Epithelial cell of proximal tubule (primary cell): Measurements from ENCODE around the gene DMRT3. TPM values are rescaled to one million over a fixed set of nuclear protein-coding genes. Genes with fewer than 3 reads are reported as not detected.

Experiments
- DNase-seq: peaks from one replicate; pipeline ENCODE4 v3.0.0-alpha.2; 2011; ENCODE audit warnings: low read depth
- H3K4me3 ChIP-seq: 2 replicates; pipeline ENCODE4 v1.5.1; 2011; ENCODE audit warnings: low read depth, mild to moderate bottlenecking, low read length
- total RNA-seq: library from RNA; depleted of rRNA; stranded (reverse); fragments of >200 nt; gene quantifications from 2 replicates; pipeline ENCODE4 v1.2.3, GENCODE V29; 2015
- TF ChIP-seq, protein P1 (sequence below): conservative IDR thresholded peaks from 2 replicates; pipeline ENCODE4 v1.5.1; 2012; ENCODE audit warnings: low read depth, mild to moderate bottlenecking, low read length

DMRT3 gene
- total RNA-seq, 1 donor from 2014 or later: 0.29 TPM

DNA sequence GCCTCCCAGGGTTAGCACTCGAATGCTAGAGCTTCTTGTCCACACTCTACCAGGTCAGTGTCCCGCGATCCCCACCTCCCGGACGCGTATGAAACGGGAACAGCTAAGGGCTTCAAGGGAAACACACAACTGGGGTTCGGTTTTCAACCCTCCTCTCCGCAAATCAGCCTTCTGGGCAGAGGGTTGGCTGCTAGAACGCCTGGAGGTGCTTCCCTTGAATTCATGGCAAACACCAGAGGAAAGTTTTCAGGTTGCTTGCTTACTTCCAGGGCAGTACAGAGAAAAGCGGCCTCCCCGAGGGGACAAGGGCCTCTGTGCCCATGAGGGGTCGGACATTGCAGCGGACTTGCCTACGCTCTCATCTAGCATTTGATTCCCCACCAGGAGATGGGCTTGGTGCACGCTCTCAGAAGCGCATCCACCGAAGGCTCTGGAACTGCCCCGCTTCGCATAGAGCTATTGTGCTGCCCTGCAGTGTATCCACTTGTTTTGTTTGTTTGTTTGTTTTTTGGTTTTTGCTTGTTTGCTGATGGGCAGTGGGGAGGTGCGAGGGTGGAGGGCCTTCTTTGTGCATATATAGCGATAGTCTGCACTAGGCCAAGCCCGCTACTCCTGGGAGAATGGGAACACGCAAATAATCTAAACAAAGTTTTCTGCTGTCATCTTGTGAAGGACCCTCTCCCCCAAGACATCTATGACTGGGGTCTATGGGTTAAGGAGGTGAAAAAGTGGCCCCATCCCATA is 1.3 kb upstream of the DMRT3 start:
- DNase-seq: no peak
- TF ChIP-seq, protein P1, sequence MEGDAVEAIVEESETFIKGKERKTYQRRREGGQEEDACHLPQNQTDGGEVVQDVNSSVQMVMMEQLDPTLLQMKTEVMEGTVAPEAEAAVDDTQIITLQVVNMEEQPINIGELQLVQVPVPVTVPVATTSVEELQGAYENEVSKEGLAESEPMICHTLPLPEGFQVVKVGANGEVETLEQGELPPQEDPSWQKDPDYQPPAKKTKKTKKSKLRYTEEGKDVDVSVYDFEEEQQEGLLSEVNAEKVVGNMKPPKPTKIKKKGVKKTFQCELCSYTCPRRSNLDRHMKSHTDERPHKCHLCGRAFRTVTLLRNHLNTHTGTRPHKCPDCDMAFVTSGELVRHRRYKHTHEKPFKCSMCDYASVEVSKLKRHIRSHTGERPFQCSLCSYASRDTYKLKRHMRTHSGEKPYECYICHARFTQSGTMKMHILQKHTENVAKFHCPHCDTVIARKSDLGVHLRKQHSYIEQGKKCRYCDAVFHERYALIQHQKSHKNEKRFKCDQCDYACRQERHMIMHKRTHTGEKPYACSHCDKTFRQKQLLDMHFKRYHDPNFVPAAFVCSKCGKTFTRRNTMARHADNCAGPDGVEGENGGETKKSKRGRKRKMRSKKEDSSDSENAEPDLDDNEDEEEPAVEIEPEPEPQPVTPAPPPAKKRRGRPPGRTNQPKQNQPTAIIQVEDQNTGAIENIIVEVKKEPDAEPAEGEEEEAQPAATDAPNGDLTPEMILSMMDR: no peak
- no peak overlapping the region for H3K4me3 ChIP-seq

DNA sequence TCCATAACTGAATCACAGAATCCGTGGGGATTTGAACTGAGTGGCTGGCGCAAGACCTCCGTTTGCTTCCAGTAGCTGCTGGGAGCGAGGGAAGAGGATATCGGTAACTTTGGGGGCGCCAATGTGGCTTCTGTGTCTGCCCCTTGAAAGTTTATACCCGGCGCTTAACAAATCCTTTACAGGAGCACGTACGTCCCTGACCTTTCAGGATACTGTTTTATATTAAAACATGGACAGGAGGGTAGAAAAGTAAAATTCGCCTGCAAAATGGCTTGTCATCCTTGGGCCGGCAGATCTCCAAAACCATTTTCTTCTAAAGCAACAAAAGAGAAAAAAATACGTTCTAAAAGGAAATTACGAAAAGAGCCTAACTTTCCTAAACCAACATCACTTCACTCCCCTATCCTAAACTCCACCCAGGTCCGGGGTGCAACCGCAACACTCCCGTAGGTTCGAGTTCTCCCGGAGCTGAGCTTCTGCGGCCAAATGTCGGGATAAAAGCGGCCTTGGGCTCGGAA is 656 bp upstream of the DMRT3 start:
- no peak for DNase-seq
- H3K4me3 ChIP-seq: no peak overlapping the region
- TF ChIP-seq, protein P1: no peak

DNA sequence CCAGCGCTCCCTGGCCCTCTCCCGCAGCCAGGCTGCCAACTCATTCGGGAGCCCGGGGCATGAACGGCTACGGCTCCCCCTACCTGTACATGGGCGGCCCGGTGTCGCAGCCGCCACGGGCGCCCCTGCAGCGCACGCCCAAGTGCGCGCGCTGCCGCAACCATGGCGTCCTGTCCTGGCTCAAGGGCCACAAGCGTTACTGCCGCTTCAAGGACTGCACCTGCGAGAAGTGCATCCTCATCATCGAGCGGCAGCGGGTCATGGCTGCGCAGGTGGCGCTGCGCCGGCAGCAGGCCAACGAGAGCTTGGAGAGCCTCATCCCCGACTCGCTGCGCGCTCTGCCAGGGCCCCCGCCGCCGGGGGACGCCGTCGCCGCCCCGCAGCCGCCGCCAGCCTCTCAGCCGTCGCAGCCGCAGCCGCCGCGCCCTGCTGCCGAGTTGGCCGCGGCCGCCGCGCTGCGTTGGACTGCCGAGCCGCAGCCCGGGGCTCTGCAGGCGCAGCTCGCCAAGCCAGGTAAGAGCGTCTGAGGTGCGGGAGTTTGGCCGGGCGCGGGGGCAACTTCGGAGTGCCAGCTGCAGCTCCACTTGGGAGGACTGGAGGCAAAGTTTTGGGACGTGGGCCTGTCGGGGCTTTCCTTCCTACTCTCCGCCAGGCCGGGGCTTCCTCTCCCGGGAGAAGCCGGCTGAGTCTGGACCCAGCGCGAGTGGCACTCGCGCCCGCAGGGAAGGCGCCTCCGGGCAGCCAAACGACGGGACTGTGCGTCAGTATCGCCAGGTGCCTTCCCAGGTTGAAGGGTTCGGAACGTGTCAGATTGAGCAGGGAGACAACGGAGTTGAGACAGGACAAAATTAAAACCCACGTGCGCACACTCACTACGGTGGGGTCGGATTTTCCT is 735 bp downstream of the DMRT3 start:
- H3K4me3 ChIP-seq: no peak overlapping the region
- no peak for DNase-seq
- TF ChIP-seq, protein P1: no peak

DNA sequence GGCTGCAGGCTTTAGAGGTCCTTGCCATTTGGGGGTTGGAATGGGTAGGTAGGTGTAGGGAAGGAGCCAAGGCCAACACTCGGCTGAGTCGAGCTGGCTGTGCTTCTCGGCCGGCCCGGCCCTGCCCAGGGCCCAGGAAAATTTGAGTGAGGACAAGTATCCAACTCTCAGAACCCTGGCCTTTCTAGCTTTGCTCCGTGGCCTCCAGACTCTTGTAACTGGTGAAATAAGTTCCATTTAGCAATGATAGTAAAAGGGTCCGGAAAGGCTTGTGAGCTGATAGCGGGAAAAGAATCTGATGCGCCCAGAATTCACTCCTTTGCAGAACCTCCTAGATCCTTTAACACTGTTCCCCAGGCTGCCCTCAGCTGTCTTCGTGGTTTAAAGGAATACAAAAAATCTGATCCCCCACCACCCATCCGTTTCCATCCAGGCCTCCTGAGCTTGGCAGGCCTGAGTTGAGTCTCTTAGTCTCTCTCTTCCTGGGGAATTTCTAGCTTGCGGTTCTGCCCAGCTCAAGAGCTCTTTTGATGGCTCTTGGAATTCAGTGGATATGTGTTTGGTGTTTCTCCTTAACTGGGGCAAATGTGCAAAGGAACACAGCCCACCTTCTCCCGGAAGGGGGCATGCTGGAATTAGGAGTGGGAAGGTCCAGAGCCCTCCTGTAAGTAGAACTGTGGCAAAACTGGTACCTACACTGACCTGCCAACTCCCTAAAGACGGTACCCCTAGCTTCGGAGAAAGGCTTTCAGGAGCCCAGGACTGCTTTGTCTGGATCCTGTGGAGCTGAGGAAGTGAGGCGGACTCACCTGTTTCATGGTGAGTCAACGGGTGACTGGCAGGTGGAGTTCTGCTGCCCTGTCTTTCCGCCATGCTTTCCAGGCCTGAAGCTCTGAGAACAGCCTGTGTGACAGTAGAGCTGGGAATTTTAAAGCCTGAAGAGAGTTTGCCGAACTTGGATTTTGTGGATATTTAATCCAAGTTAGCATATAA is 1.7 kb downstream of the DMRT3 start:
- TF ChIP-seq, protein P1: no peak
- no peak overlapping the region for H3K4me3 ChIP-seq
- DNase-seq: no peak

DNA sequence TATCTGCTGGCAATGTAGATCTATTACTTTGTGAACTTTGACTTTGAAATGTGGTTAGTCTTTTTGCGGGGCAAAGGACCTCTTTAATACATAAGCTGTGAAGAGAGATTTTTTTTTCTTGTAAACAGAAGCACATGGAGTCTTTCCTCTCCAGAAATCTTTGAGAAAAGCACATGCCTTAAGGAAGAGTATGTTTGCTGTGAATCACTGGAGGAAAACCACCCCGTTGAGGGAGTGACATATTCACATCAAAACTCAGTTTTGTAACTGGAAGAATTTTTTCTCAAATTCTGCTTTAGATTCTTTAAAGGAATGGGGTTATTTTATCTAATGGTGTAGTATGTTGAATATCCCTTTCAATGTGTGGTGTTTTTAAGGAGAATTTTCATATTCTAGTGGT is 3.5 kb downstream of the DMRT3 start:
- H3K4me3 ChIP-seq: no peak overlapping the region
- DNase-seq: no peak
- TF ChIP-seq, protein P1: no peak

DNA sequence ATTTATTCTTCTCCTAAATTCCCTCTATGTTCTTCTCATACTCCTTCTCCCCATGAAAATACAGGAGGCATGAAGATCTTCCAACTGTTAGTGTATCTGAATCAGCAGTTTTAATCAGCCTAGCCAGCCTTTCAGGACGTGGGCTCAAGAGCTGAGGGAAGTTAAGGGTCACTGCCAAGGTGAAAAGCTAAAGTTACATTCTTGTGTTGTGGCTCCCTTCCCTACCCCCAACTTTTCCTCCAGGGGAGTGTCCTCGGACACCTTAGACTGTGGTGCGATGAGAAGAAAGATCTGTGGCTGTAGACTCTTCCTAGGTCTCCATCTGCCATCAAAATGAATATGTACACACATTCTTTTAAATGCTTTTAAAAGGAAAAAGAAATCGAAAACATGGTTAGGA is 4.2 kb downstream of the DMRT3 start:
- DNase-seq: no peak
- TF ChIP-seq, protein P1: no peak

More for the DNA sequence above, 4.2 kb downstream of the DMRT3 start:
- H3K4me3 ChIP-seq: no peak overlapping the region
